Lower lobe of right lung (tissue), 2 donors: ENCODE results near the gene PRDM16. TPM values are rescaled to one million over a fixed set of nuclear protein-coding genes. Genes with fewer than 3 reads are reported as not detected.

ENCODE experiments used
- ATAC-seq, 2 donors: fragments of 200-7000 bp; cut with Tn5 transposase; one replicate each; pipeline ENCODE4 v1.9.1; 2020 to 2022; ENCODE audit warnings: mild to moderate bottlenecking in 2 of 2, moderate library complexity in 2 of 2
- DNase-seq: peaks from one replicate; pipeline ENCODE4 v3.0.0-alpha.2; 2020
- H3K27ac ChIP-seq: fragments of 200-600 bp; one replicate; pipeline ENCODE4 v1.8.0; 2022
- H3K27me3 ChIP-seq: fragments of 200-600 bp; one replicate; pipeline ENCODE4 v1.8.0; 2022; ENCODE audit warnings: low read depth
- H3K36me3 ChIP-seq: fragments of 200-600 bp; one replicate; pipeline ENCODE4 v1.8.0; 2022; ENCODE audit warnings: mild to moderate bottlenecking
- H3K4me1 ChIP-seq: fragments of 200-600 bp; one replicate; pipeline ENCODE4 v1.8.0; 2022
- H3K4me3 ChIP-seq: fragments of 200-600 bp; one replicate; pipeline ENCODE4 v1.8.0; 2022; ENCODE audit warnings: mild to moderate bottlenecking
- H3K9me3 ChIP-seq: fragments of 200-600 bp; one replicate; pipeline ENCODE4 v1.8.0; 2022
- CTCF ChIP-seq: fragments of 200-600 bp; IDR thresholded peaks from one replicate; pipeline ENCODE4 v1.8.0; 2022; ENCODE audit warnings: antibody characterized with exemption, mild to moderate bottlenecking
- intact Hi-C: fragments of 100-400 bp; cut with DNase I; formaldehyde crosslinking; loops from one replicate; pipeline ENCODE4 v1.11.0; 2022
- total RNA-seq: library from RNA; stranded (reverse); fragmentation: NEBNext Ultra II Directional; extraction: Animal tissue kit (Norgen Biotek cat#: 25700); gene quantifications from one replicate; pipeline ENCODE4 v1.2.1, GENCODE V29; 2021
- donor health status: DM: no; HTN: yes; CAD: no; lungs with severe emphysema.

The PRDM16 gene
- total RNA-seq, 1 donor from 2014 or later, result 19.2 TPM

GRCh38 chr1:3053366-3053980 is 15.5 kb upstream of the PRDM16 start:
- Histone ChIP-seq H3K27me3 (peaks cover 29% of the 10 kb centered on the region), H3K4me1 (no peaks in the 10 kb centered on the region), H3K36me3 (no peaks in the 10 kb centered on the region), H3K4me3 (no peak overlapping the region), H3K27ac (no peak overlapping the region), H3K9me3 (no peaks in the 10 kb centered on the region)
- intact Hi-C loops, result no loop called here
- ATAC-seq, result no peak
- DNase-seq, result no peak
- TF ChIP-seq CTCF, result no peak

- DNase-seq (no peak), ATAC-seq (no peak)
- peaks cover 27% of the 10 kb centered on the region for H3K27me3 ChIP-seq
These were observed 15.0 kb upstream of the PRDM16 start for GRCh38 chr1:3053986-3054385.

GRCh38 chr1:3054474-3054873 is 14.5 kb upstream of the PRDM16 start:
- Histone ChIP-seq H3K27me3 (peaks cover 23% of the 10 kb centered on the region), H3K4me3 (no peak overlapping the region), H3K27ac (no peak overlapping the region), H3K36me3 (no peaks in the 10 kb centered on the region), H3K4me1 (no peaks in the 10 kb centered on the region), H3K9me3 (no peaks in the 10 kb centered on the region)
- DNase-seq, result no peak
- ATAC-seq, result no peak
- TF ChIP-seq CTCF, result no peak
- intact Hi-C loops, result no loop called here

More at GRCh38 chr1:3053986-3054385, 15.0 kb upstream of the PRDM16 start:
- no peak overlapping the region for H3K4me3 ChIP-seq
- H3K9me3 ChIP-seq, result no peaks in the 10 kb centered on the region
- no peak for TF ChIP-seq CTCF
- H3K36me3 ChIP-seq, result no peaks in the 10 kb centered on the region
- intact Hi-C loops, result no loop called here
- no peak overlapping the region for H3K27ac ChIP-seq
- H3K4me1 ChIP-seq, result no peaks in the 10 kb centered on the region

- no peaks in the 10 kb centered on the region for H3K9me3 ChIP-seq
- ATAC-seq (no peak), DNase-seq (no peak)
- no peak overlapping the region for H3K4me3 ChIP-seq
- intact Hi-C loops, result no loop called here
- no peak for TF ChIP-seq CTCF
- no peaks in the 10 kb centered on the region for H3K4me1 ChIP-seq
- H3K27ac ChIP-seq, result no peak overlapping the region
- H3K36me3 ChIP-seq, result no peaks in the 10 kb centered on the region
- peaks cover 23% of the 10 kb centered on the region for H3K27me3 ChIP-seq
These were observed 14.0 kb upstream of the PRDM16 start for GRCh38 chr1:3055051-3055450.

GRCh38 chr1:3056641-3057040 is 12.4 kb upstream of the PRDM16 start:
- Histone ChIP-seq H3K9me3 (no peaks in the 10 kb centered on the region), H3K4me1 (no peaks in the 10 kb centered on the region), H3K27me3 (peaks cover 23% of the 10 kb centered on the region), H3K4me3 (no peak overlapping the region), H3K36me3 (no peaks in the 10 kb centered on the region), H3K27ac (no peak overlapping the region)
- intact Hi-C loops, result no loop called here
- DNase-seq (no peak), ATAC-seq (no peak)
- no peak for TF ChIP-seq CTCF
